Uterus (tissue), 2 donors: ENCODE measurements around the gene RTF1.
"Not testable (repeated sequence)": the region's sequence is repeated elsewhere in the genome, so short reads cannot be mapped to it uniquely, and the experiment has no call there.

Experiments used
- POLR2A ChIP-seq, 2 donors: fragments of 450-650 bp; IDR thresholded peaks; one replicate each; pipeline ENCODE4 v1.6.1; 2016; ENCODE audit warnings: antibody characterized with exemption in 2 of 2, mild to moderate bottlenecking in 1 of 2, moderate library complexity in 1 of 2
- TF ChIP-seq, protein P1 (sequence below), 4 experiments: fragments of 200-600 bp in 2 of 4; fragments of 450-650 bp in 2 of 4; sonication (generic) in 2 of 4; IDR thresholded peaks; one replicate each; pipeline ENCODE4 v1.5.1; 2016 to 2019; ENCODE audit warnings: antibody characterized with exemption in 4 of 4, mild to moderate bottlenecking in 2 of 4, moderate library complexity in 1 of 4

GRCh38 chr15:41425907-41426306, 9.0 kb downstream of the RTF1 start:
- TF ChIP-seq, protein P1, sequence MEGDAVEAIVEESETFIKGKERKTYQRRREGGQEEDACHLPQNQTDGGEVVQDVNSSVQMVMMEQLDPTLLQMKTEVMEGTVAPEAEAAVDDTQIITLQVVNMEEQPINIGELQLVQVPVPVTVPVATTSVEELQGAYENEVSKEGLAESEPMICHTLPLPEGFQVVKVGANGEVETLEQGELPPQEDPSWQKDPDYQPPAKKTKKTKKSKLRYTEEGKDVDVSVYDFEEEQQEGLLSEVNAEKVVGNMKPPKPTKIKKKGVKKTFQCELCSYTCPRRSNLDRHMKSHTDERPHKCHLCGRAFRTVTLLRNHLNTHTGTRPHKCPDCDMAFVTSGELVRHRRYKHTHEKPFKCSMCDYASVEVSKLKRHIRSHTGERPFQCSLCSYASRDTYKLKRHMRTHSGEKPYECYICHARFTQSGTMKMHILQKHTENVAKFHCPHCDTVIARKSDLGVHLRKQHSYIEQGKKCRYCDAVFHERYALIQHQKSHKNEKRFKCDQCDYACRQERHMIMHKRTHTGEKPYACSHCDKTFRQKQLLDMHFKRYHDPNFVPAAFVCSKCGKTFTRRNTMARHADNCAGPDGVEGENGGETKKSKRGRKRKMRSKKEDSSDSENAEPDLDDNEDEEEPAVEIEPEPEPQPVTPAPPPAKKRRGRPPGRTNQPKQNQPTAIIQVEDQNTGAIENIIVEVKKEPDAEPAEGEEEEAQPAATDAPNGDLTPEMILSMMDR (IDR thresholded peaks at IDR 0.05), result not testable (repeated sequence)
- not testable (repeated sequence) for TF ChIP-seq POLR2A (IDR thresholded peaks at IDR 0.05)
